GM21360 (cell line): ENCODE data around the gene ZFP57.
A peak's percentile ranks its signal among the peaks of the same experiment; 100 is the strongest.

Experiments used
- ATAC-seq: cut with Tn5 transposase; IDR thresholded peaks from one replicate; pipeline ENCODE4 v1.9.1; 2021; ENCODE audit warnings: mild to moderate bottlenecking, moderate library complexity; ENCODE audit not compliant: unreplicated experiment

ZFP57 gene

DNA sequence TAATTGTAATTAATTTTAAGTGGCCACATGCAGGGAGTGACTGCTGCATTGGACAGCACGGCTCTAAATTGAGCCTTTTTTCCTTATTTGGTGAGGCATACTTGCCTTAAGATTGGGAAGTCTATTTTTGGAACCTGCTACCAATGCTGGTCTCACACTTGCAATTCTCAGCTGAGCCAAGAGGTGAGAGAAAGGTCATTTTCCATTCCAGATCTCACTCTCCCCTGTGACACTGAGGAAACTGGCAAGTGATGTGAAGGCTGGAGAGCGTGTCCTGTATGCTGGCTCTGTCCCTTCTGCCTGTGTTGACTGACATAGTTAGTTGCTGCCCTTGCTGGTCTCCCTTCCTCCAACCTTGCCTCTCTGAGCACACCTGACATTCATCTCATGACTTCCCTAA is 24.8 kb downstream of the ZFP57 start:
- ATAC-seq, result no peak

- no peak for ATAC-seq
Observed at GRCh38 chr6:29655658-29656057, 25.3 kb downstream of the ZFP57 start.

- ATAC-seq, result no peak
Observed at GRCh38 chr6:29653452-29654038, 27.4 kb downstream of the ZFP57 start.

- ATAC-seq, result no peak
Observed at GRCh38 chr6:29652198-29652584, 28.8 kb downstream of the ZFP57 start.

DNA sequence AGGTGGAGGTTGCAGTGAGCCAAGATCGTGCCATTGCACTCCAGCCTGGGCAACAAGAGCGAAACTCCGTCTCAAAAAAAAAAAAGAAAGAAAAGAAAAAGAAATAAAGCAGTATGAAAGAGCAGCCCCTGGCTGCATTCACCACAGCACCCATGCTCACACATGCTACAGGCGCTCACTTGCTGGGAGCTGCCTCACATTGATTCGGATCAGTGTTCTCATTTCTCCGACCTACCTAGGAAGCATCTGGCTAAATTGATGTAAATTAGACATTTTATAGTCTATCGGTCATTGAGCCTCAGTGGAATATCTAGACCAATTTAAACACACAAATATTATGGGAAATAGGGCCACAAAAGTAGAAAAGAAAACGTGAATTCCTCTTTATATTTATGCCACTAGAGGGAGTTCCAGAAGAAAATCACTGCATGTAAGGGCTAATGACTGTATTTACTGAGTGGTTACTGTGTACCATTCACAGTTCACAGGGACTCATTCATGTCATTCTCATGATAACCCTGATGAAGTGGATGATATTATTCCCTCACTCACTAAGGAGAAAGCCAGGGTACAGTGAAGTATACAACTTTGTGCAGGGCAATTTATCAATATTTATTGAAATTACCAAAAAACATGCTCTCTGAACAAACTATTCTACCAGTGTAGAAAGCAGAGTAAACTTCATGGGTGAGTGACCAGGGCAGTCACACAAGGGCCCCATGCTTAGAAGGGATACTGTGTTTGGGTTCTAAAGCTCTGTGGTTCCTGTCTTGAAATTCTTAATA is 29.3 kb downstream of the ZFP57 start:
- ATAC-seq, result no peak

- peak; percentile 94 for ATAC-seq
Observed at GRCh38 chr6:29649701-29650673, 31.0 kb downstream of the ZFP57 start.

DNA sequence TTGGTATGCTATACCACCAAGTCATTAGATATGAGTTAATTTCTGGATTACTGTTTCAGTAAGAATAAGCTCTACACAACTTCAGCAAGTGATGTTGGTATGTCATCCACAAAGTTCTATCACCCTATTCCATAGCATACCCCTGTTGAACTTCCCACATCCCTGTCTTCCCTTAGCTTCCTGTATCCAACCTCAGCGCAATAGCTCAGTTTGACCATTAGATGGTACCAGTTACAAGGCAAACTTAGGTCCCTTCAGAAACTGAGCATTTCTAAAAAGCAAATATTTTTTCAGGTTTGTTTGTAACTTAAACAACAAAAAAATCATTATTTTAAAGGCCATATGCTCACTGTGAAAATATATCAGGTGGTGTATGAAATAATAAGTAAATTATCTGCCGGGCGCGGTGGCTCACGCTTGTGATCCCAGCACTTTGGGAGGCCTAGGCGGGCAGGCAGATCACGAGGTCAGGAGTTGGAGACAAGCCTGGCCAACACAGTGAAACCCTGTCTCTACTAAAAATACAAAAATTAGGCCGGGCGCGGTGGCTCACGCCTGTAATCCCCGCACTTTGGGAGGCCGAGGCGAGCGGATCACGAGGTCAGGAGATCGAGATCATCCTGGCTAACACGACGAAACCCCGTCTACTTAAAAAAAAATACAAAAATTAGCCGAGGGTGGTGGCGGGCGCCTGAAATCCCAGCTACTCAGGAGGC is 32.9 kb downstream of the ZFP57 start:
- ATAC-seq, result no peak

DNA sequence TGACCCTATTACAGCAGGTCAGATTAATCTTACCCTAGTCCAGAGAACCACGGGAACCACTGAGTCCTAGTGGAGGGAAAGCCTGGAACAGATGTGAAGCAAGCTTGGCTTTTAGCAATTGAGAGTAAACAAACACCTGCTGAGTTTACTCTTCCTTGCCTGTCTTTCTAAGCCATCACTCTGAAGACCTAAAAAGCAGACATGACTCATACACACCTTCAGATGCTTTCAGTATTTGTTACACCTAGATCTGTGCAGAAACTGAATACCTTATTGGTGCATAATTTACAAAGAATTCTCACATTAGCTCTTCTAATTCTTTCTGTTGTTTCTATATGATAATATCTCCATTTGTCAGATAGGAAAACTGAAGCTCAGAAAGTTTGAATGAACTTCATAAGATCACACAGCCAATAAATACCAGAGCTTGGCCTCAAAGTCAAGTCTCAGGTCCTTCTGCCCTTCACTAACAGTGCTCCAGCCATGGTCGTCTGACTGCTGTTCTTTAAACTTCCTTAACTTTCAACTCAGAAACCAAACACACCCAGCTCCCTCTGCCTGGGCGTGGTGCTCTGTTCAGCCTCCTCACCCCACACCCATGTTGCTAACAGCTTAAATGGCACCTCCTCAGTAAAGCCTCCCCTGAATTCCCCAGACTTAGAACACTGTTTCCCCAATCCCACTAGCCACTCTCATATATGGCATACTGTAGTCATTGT is 39.4 kb downstream of the ZFP57 start:
- ATAC-seq, result no peak

- no peak for ATAC-seq
Observed at GRCh38 chr6:29637247-29637646, 43.7 kb downstream of the ZFP57 start.

GRCh38 chr6:29633534-29633905 is 47.4 kb downstream of the ZFP57 start:
- ATAC-seq, result peak; percentile 12

- peak; percentile 64 for ATAC-seq
Observed at GRCh38 chr6:29632789-29633533, 48.0 kb downstream of the ZFP57 start, which contains the start of gene GABBR1. Gene GABBR1 (minus strand): TSS chr6:29633183. CDS start chr6:29632385, 798 bp downstream.

DNA sequence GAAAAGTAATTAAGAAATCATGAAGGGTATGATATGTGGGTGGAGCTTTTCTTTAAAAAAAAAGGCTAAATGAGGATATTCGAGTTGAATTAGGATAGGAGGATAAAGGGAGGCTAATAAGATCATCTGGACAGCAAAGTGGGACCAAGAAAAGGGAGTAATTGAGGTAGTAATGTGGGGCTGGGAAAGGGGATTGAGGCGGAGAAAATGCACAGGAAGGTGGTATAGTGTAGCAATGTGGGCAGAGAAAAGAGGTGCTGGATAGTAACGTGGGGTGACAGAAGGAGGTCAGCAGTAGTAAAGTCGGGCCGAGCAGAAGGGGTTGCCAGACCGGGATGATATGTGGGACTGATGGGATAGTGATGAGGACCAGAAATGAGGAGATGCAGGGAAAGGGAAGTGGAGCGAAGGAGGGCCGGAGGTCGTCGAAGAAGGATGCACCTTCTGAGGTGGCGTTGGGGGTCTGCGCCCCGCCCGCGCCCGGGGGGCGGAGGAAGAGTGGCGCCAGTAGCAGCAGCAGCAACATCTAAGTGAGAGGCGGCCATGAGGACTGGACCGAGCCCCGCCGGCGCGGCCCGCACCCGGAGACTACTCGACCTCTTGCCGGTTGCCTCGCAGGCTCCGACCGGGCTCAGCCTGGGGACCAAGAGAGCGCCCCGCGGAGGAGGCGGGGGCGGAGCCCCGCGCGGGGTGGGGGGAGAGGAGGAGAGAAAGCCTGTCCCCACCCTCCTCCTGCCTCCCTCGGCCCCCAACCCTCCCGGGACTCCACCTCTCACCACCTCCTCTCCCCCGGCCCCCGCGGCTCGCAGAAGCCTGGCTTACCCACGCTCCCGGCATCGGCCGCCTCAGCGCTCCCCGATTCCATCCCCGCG is 48.9 kb downstream of the ZFP57 start:
- peak; percentile 28 for ATAC-seq

DNA sequence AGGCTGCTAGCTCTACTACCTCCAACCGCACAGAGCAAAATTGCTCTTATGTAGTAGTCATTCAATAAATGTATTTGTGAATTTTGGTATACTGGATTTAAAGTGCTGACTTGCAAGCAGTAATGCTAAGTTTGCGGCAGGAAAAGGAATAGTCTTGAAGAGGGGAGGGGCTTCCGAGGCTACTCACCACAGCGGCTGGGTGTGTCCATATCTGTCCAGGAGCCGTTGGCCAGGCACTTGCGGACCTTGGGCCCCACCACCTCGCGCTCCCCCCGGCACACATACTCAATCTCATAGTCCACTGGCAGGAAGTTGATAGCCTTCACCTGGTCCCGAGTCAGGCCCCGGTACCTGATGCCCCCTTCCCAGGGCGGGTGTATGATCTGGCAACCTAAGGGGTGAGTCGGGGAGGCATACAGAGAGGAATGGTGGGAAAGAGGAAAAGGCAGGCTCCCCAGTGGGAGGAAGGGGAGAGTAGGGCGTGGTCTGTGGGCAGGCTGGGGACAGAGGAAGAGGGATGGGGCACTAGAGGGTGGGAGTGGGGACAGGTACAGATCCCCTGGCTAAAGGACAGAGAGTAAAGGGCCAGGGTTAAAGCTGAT is 49.6 kb downstream of the ZFP57 start:
- no peak for ATAC-seq

- ATAC-seq, result no peak
Observed at GRCh38 chr6:29630315-29630714, 50.6 kb downstream of the ZFP57 start.

DNA sequence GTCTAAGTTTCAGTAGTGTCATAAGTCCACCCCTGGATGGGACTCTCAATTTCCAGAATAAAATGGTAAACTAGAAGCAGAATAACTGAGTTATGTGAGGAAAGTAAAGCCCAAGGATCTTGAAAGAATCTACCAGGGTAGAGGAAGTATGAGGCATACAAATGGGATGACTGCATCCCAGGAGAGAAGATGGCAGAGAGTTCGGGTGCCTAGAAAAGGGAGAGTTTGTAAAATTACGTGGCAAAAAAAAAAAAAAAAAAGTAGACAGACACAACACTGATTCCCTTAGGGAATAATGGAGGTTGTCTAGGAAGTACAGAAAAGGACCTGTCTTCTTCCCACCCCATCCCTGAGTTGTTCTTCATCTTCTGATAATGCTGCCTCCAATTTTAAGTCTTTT is 51.4 kb downstream of the ZFP57 start:
- ATAC-seq, result no peak

- no peak for ATAC-seq
Observed at GRCh38 chr6:29628419-29629281, 52.3 kb downstream of the ZFP57 start.

DNA sequence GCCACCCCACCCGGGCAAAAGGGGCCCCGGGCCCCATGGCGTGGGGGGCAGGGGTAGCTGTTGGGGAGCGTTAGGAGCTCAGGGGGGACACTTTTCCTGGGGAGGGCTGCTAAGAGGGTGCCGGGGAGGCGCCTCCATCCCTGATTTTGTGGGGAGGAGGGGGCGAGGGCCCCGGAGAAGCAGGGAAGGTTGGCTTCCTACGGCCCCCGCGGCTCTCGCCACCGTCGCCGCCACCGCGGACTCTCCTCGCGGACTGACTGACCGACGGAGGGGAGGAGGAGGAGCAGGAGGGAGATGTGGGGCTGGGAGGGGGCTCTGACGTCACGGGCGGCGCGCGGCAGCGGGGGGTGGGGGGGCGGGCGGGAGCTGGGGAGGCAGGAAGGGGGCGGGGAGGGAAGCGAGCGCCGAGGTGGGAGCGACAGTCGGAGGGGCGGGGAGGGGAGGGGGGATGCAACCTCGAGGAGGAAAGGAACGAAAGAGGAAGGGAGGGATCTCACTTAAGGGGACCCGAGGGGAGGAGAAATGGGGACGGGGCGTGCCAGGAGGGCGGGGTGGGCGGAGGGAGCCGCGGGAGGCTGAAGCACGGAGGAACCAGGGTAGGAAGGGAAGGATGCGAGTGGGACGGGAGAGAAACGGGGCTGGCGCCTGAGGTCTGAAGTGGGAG is 53.1 kb downstream of the ZFP57 start:
- ATAC-seq, result no peak
